ENCODE measurements around the gene COQ10A. TPM values are rescaled to one million over a fixed set of nuclear protein-coding genes. Genes with fewer than 3 reads are reported as not detected.

COQ10A gene
- total and polyA plus RNA-seq, 2 donors (not counting 3 experiments of a cell fraction or from before 2014, with no cell fraction given), result 14.7 to 32.4 TPM

DNA sequence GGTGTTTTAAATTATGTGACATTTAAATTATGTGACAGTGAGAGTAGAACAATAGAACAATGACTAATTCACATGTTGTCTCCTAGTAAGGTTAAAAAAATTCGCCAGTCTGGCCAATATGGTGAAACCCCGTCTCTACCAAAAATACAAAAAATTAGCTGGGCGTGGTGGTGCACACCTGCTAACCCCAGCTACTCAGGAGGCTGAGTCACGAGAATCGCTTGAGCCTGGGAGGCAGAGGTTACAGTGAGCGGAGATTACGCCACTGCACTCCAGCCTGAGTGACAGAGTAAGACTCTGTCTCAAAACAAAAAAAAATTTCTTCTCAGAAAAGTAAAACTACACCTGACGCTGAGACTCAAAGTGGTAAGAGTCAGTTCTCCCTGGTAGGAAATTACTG is 30.7 kb downstream of the COQ10A start:
- Histone ChIP-seq H3K36me3 (ENCODE audit: control insufficient read depth in 2 of 2, extremely low read depth in 1 of 2, insufficient read depth in 2 of 2, low read length in 2 of 2) (peaks cover 0 to 2% of the 10 kb centered on the region in 2 experiments), H3K4me2 (ENCODE audit: insufficient read depth, low read length) (no peak overlapping the region), H4K20me1 (replicated peaks; ENCODE audit: control insufficient read depth, extremely low read depth, insufficient read depth, low read length) (peaks cover 2% of the 10 kb centered on the region), H3K27me3 (ENCODE audit: control insufficient read depth in 2 of 2, insufficient read depth in 2 of 2, low read length in 2 of 2) (no peaks in the 10 kb centered on the region), H3K9ac (replicated peaks; ENCODE audit: extremely low read depth, insufficient read depth, low read length) (no peak overlapping the region), H3K27ac (ENCODE audit: insufficient read depth, low read depth, low read length) (no peak overlapping the region), H3K4me3 (replicated peaks in 1 of 3; ENCODE audit: insufficient read depth in 1 of 3, low read depth in 1 of 3, low read length in 3 of 3) (no peak overlapping the region), H3K9me1 (replicated peaks; ENCODE audit: control insufficient read depth, extremely low read depth, insufficient read depth, low read length) (no peaks in the 10 kb centered on the region), H3K9me3 (replicated peaks; ENCODE audit: control insufficient read depth, insufficient read depth, low read length) (no peaks in the 10 kb centered on the region), H3K79me2 (ENCODE audit: control insufficient read depth, insufficient read depth, low read length) (peaks cover 68% of the 10 kb centered on the region), H3K4me1 (ENCODE audit: control insufficient read depth, extremely low read depth, insufficient read depth, low read length) (peaks cover 26% of the 10 kb centered on the region), H2AFZ (ENCODE audit: low read depth, low read length) (no peak overlapping the region)
- dilution Hi-C loops (cut with MboI; ENCODE audit: extremely low pct_ligation_motif_present, low sequenced_read_pairs) (no loop called here), intact Hi-C loops (cut with micrococcal nuclease) (no loop called here)
- ChIA-PET CTCF (interaction anchor here (1.9 to 2.2 kb wide), 2 partner anchors 108 to 167 kb away, joined by 4 to 6 read pairs; partner anchors contain the start of gene SMARCC2), POLR2A (interaction anchor here (0.9 kb wide), 1 partner anchor 63 kb away, joined by 3 read pairs; the partner anchor contains the start of gene STAT2)
- DNase-seq (ENCODE audit: low read depth, low spot score) (no peak), FAIRE-seq (no peak)
- BruUV-seq (replicated peaks), result no TSS peak
- TF ChIP-seq GATA2 (IDR thresholded peaks at IDR 0.05; ENCODE audit: insufficient read depth, insufficient read length, low read depth, low read length) (no peak), JUN (IDR thresholded peaks at IDR 0.05; ENCODE audit: borderline replicate concordance, insufficient read depth, insufficient read length, low read depth) (no peak), POLR2AphosphoS5 (IDR thresholded peaks at IDR 0.05; ENCODE audit: insufficient read depth, low read depth, low read length) (no peak), POLR2A (IDR thresholded peaks at IDR 0.05; ENCODE audit: low read depth, low read length) (no peak), FOS (IDR thresholded peaks at IDR 0.05; ENCODE audit: borderline replicate concordance, insufficient read depth, low read length) (no peak), EZH2 (IDR thresholded peaks at IDR 0.05; ENCODE audit: borderline replicate concordance, low read depth, low read length, severe bottlenecking) (no peak), MYC (IDR thresholded peaks at IDR 0.05; ENCODE audit: low read depth, low read length) (no peak)
- TF ChIP-seq, protein P1, sequence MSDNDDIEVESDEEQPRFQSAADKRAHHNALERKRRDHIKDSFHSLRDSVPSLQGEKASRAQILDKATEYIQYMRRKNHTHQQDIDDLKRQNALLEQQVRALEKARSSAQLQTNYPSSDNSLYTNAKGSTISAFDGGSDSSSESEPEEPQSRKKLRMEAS (IDR thresholded peaks at IDR 0.05; ENCODE audit: insufficient read depth, insufficient read length), result no peak
- TF ChIP-seq, protein P2, sequence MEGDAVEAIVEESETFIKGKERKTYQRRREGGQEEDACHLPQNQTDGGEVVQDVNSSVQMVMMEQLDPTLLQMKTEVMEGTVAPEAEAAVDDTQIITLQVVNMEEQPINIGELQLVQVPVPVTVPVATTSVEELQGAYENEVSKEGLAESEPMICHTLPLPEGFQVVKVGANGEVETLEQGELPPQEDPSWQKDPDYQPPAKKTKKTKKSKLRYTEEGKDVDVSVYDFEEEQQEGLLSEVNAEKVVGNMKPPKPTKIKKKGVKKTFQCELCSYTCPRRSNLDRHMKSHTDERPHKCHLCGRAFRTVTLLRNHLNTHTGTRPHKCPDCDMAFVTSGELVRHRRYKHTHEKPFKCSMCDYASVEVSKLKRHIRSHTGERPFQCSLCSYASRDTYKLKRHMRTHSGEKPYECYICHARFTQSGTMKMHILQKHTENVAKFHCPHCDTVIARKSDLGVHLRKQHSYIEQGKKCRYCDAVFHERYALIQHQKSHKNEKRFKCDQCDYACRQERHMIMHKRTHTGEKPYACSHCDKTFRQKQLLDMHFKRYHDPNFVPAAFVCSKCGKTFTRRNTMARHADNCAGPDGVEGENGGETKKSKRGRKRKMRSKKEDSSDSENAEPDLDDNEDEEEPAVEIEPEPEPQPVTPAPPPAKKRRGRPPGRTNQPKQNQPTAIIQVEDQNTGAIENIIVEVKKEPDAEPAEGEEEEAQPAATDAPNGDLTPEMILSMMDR (IDR thresholded peaks at IDR 0.05; ENCODE audit: extremely low read depth in 1 of 2, insufficient read depth in 1 of 2, low read depth in 1 of 2, low read length in 2 of 2), result no peak

Measured in endothelial cell of umbilical vein (primary cell).